DMS53 (cell line): ENCODE measurements around the gene RFK.

Experiments used
- DNase-seq: peaks from one replicate; lab custom pipeline; 2025; lab: John Stamatoyannopoulos, UW

Gene RFK

DNA sequence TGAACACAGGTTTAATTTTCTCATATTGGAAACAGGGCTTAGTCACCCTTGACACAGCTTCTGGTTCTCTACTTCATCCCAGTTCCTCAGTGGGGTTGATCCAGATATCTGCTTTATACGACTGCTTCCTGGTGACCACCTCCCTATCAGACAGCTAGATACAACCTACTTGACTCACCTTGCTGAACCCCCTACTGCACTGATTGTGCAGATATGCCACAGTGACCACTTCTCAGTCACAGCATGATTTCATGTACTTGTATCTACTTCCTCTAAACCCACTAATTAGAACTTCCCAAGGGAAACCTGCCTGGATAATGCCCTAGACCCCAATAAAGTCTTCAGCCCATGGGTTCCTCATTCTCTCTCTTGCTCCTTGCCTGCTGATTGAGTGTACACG, 18.4 kb upstream of the RFK start:
- no peak for DNase-seq

- DNase-seq: no peak
Observed at GRCh38 chr9:76405868-76406267, 11.6 kb upstream of the RFK start.

GRCh38 chr9:76405340-76405739, 11.1 kb upstream of the RFK start:
- DNase-seq: no peak

DNA sequence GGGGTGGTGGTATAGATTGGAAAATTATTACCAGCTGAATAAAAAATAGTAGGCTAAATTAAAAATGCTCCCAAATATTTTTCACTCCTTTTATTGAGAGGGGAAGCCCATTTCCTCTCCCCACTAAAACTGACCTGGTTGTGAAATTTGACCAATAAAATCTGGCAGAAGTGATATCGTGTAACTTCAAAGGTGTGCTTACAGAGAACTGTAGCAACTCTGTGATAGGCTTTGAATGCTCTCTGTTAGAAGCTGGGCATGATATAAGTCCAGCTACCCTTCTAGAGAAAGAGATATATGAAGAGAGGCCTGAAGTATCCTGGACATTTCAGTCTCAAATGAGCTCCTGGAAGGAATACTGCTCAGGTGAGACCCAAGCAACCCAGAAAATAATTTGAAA, 10.2 kb upstream of the RFK start:
- DNase-seq: no peak

GRCh38 chr9:76403352-76403751, 9.1 kb upstream of the RFK start:
- DNase-seq: peak; percentile 59

DNA sequence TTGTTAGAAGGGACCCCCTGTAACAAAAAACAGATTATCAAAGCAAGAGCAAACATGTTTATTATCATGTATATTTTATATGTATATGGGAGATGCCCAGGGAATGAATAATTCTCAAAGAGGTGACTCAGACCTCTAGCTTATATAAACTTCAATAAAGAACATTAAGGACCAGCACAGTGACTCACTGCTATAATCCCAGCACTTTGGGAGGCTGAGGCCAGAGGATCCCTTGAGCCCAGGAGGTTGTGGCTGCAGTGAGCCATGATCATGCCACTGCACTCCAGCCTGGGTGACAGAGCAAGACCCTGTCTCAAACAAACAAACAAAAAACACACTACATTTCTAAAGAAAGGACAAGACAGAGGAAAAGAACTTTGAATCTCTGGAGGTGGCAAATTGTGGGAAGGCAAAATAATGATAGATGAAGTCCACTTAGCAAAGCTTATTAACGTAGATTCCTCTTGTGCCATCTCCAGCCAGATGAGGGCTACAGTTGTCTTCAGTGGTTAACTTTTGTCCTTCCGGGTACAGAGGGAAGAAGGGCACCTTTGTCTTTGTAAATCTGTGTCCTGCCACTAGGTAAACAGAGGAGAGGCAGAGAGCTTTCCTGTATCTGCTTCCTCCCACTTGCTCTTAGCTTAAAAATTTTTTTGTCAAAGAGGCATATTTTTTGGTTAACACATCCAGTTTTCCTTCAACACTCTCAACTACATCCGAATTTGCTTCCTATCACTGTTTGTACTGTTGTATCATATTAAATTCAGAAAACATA, 7.5 kb upstream of the RFK start:
- peak; percentile 17 for DNase-seq

DNA sequence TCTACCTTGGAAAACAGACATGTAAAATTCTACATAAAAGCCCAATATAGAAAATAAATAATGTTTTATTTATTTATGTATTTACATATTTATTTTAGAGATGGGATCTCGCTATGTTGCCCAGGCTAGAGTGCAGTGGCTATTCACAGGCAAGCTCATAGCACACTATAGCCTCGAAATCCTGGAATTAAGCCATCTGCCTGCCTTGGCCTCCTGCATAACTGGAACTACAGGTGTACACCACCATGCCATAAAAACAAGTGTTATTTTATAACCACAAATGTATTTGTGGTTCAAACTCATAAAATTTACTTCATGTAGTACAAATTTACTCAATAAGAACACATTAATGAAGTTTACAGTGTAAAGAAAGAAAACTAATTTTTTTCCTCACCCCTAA, 7.0 kb upstream of the RFK start:
- DNase-seq: no peak

DNA sequence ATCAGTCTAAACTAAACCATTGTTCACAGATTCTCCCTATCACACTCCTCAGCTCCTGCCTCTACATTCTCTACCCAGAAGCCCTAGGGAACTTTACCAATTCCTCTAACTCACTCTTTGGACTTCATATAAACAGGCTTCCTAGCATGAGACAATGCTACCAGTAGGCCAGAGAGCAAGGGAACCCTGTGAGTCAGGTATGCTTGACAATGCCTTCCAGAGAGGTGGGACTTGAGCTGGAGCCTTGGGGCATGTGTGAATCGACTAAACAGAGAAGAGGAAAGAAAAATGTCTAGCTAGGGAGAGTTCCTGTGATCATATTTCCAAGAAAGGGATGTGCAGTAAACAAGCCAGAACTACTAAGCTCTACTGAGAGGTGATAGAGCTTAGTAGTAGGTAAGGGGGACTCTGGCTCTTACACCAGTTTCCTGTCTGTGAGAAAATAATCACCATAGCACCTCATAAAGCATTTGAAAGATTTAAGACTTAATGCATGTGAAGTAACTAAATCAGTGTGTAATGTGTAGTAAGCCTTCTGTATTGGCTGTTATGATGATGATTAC, 6.4 kb upstream of the RFK start:
- DNase-seq: no peak

- DNase-seq: no peak
Observed at GRCh38 chr9:76399856-76400255, 5.6 kb upstream of the RFK start.

DNA sequence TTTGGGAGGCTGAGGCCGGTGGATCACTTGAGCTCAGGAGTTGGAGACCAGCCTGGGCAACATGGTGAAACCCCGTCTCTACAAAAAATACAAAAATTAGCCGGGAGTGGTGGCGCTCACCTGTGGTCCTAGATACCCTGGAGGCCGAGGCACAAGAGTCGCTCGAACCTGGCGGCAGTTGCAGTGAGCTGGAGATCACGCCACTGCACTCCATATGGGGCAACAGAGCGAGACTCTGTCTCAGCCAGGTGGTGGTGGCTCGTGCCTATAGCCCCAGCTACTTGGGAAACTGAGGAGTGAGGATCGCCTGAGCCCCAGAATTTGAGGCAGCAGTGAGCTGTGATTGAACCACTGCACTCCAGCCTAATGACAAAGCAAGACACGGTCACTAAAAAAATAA, 2.4 kb upstream of the RFK start:
- DNase-seq: no peak

GRCh38 chr9:76396144-76396543, 1.9 kb upstream of the RFK start:
- no peak for DNase-seq

DNA sequence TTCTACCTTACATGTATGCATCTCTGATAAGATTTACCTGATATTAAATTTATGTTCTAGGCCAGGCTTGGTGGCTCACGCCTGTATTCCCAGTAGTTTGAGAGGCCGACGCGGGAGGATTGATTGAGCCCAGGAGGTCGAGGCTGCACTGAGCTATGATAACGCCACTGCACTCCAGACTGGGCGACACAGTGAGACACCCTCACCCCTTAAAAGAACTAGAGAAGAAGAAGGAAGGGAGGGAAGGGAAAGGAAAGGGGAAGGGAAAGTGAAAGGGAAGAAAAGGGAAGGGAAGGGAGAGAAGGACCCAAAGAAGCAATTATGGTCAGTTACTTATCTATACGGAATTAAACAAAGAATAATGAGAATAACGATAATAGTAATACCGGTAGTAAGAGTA, 1.2 kb upstream of the RFK start:
- peak; percentile 22 for DNase-seq

GRCh38 chr9:76394960-76395252, 680 bp upstream of the RFK start:
- peak; percentile 84 for DNase-seq

- DNase-seq: no peak
Observed at GRCh38 chr9:76390656-76391055, 3.6 kb downstream of the RFK start.

DNA sequence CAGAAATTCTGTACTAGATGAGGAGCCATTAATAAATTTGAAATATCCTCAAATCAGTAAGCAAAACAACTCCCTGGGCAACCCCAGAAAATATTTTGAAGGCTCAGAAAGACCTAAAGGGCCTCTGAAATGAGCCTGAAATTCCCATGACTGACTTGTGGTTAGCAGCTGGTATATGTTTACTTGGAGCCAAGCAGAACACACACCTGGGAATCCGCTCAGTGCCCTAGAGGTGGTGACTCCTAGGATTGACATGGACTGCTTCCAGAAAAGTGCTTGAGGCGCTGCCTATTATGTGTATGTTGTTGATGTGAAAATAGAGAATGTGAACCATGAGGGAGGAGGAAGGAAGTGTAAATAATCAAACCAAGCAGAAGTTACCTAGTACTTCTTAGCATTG, 14.7 kb downstream of the RFK start:
- peak; percentile 94 for DNase-seq

DNA sequence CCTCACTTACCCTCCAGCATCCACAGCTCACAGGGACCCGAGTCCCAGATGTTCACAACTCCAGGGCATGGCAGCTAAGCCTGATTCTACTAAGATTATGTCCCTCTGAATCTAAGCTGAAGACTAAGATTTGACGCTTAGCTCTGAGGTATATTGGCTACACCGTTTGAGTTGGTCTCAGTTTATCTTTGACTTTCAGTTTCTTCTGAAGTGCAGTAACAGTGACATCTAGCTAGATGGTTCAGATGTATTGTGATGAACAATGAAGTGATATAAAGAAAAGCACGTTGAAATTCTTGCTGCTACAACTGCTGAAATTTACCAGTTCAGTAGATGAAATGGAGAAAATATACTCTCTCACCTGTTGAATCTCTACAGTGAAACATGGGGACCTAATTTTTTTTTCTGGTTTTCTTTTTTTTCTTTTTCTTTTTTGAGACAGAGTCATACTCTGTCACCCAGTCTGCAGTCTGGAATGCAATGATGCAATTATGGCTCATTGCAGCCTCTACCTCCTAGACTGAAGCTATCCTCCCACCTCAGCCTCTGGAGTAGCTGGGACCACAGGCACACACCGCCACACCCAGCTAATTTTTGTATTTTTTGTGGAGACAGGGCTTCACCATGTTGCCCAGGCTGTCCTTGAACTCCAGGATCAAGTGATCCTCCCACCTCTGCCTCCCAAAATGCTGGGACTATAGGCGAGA, 15.7 kb downstream of the RFK start:
- no peak for DNase-seq

DNA sequence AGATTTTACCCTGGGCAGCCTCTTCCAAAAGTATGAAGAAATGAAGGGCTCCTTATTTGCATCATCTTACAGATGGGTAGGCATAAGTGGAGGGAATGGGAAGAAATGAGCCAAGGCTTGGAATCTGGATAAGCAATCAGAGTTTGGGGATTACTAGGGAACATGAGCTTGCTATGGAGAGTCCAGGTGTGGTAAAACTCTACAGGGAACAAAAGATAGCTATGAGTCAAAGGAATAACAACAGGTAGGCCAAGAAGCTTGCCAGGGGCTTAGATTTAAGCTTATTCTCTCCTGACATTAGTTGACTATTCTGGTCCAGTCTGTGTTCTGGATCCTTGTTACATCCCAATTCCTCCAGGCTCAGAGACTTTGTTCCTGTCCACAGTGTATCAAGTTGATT, 16.4 kb downstream of the RFK start:
- DNase-seq: no peak

DNA sequence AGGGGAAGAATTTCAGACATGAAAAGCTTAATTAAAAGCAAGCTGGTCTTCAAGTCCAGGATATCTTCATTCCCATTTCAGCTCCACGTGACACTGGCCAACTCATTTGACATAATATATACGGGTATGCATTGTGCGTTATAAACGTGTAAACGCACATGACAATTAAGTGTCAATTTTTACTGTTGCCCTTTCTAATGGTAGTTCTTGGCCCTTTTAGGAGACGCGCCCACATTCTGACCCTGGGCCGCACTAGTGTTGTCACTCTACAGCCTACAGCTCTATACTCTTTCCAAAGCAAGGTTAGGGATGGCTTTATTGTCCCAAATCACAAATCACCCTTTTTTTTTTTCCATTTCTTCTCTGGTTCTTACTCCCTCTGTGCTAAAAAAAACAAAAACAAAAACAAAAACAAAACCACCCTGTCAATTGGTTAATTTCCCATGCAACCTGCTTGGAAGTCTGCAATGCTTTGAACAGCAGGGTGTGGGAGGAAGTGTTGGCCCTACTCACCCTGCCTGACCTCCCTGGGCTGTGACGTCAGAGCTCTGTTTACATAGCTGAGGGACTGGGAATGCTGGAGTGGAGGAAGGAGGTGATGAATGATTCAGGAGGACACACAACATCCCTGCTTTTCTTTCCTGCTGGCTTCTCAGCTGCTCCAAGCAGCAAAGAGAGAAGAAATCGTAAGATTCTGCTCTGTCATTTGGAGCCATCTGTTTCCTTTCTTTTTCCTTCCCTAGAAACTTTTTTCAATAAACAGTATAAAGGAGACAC, 19.3 kb downstream of the RFK start:
- peak; percentile 95 for DNase-seq

- DNase-seq: no peak
Observed at GRCh38 chr9:76373784-76374474, 20.3 kb downstream of the RFK start.

DNA sequence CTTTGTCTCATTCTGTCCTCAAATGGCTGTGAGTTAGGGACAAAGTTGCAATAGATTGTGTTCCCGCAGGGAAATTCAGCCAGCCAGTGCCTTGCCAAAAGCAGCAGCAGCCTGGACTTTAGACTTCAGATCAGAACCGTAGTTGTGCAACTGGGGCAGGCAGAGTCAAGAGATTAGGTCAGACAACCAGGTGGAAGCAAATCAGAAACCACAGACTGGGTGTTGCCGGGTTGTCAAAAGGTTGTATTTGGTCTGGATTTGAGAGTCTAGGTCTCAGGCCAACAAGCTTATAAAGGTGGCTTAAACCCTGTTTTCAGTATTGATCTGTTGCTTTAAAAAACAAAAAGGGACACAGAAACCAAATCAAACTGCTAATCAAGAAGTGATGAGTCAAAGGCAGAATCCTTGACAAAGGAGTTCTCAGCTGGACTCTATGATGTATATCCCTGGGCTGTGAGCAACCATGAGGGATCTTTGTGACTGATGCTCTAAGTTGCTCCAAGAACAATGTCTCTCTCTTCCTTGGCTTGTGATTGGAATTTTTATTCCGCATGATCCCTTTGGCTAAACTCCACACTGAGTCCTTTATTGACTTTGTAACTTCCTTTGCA, 20.9 kb downstream of the RFK start:
- peak; percentile 67 for DNase-seq

GRCh38 chr9:76372336-76372735, 21.9 kb downstream of the RFK start:
- DNase-seq: no peak

GRCh38 chr9:76371901-76372300, 22.3 kb downstream of the RFK start:
- no peak for DNase-seq
